GM21515 (cell line): ENCODE data around the gene RPLP1.

Experiments used
- ATAC-seq: cut with Tn5 transposase; IDR thresholded peaks from one replicate; pipeline ENCODE4 v1.9.1; 2021; ENCODE audit not compliant: unreplicated experiment

RPLP1 gene

DNA sequence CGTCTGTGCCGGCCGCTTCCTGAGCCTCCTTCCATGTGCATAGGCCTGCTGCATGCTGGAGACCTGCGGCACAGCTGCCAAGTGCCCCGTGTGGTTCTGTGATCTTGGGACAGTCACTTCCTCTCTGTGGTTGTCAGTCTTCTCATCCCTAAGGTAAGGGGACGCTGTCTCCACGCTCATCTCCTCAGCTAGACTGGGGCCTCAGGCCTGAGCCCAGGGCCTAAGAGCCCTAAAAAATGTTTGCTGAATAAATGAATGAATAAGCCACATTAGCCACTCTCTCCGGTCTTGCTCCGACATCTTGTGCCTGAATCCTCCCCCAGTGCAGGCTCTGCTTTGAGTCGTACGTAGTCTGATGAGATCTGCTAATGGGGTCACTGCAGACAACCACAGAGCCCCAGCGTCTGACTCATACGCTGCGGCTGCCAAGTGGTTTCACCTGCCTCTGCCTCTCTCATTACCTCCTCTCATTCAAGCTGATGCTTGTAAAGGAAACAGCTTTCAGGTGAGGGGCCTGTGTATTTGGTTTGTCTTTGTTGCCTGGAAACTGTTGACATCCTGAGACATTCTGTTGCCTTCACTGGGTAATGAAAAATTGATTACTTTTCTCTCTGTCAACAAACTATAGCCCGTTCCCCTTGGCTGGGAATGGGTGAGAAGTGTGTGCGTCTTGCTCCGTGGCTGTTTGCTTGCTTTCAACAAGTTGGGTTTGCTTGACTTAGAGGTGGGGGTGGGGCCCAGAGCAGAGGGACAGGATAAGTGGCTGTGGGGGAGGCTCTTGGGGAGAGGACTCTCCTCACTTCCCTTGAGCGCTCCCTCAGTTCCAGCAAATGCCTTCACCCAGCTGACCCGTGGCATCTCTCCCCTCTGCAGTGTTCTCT, 15.9 kb downstream of the RPLP1 start:
- peak; percentile 54 for ATAC-seq

- no peak for ATAC-seq
These were observed 17.0 kb downstream of the RPLP1 start for GRCh38 chr15:69469467-69470201.

DNA sequence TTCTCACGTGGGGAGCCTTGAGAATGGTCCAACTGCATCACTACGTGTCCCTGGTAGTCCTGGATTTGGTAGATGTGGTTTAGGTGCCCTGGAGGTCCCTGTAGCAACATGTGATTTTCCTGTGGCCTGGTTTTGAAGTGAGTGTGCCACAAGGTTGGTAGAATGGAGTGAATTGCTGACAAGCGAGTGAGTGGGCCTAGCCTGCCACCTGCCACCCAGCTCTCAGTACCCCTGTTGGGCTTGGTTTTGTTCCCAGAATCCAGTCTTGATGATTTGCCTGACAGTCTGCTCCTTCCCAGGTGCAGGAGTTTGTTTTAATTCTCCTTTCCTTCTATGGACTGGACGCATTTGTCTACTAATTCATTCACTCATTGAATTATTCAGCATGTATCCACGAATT, 19.4 kb downstream of the RPLP1 start:
- no peak for ATAC-seq

GRCh38 chr15:69472562-69472961, 19.9 kb downstream of the RPLP1 start:
- ATAC-seq: no peak

DNA sequence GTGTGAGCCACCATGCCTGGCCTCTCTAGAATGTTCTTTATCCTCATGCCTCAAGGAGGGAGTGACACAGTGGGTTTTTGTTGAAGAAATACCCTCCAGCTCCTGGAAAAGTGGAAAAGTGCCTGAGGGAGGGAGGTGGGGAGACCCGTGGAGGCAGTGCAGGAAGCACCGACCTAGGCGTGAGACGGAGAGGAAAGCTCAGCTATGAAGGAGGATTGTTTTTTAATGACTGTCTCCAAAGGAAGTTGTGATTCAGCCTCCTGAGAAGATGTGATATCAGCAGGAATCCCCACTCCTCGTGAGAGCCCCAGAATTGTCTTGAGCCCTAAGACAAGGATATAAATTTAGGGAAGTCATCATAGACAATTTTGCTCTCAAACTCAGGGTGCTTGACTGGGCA, 21.7 kb downstream of the RPLP1 start:
- ATAC-seq: no peak

DNA sequence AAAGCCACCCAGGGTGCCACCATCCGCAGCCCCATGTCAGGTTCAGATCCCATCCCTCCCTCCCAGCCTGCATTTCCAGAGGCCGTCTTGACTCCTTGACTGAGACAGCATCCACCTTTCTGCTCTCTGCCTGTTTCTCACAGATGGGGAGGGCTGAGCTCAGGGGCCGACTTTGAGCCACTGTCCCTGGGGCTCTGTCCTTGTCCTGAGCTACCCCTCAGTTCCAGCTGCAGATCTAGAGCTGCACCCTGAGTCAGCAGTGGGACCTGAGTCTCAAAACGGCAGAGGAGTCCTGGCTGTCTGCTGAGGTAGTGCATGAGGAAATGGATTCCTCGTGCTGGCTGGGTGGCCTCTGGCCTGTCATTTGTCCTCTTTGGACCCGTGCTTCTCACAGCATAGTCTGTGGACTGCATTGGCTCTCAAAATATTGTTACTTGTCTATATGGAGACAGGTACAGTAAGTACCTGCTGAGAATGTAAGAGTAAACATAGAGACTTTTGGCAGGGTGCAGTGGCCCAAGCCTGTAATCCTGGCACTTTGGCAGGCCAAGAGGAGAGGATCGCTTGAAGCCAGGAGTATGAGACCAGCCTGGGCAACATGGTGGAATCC, 22.3 kb downstream of the RPLP1 start:
- no peak for ATAC-seq

DNA sequence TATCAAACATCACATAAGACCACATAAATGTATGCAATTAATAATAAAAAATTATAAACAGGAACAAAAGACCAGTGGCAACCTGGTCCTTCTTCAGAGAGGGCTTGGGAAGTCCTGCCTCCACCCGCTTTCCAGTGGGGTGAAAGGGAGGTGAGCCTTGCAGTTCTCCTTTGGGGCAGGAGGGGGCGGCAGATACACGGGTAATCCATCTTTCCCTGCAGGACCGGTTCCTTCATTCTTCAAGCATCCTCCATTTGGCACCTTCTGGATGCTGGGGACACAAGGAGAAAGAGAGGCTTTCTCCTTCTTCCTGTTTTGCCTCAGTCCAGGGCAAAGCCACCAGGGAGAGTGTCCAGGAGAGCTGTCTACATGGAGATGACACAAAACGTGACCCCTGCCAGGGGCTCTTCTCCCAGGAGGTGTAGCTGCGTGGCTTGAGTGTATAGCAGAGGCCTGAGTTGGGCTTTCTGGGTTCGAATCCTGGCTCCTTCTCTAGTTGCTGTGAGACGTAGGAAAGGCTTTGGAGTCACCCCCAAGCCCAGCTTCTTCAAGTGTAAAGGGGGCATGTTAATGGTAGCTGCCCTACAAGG, 23.2 kb downstream of the RPLP1 start:
- no peak for ATAC-seq

- ATAC-seq: no peak
These were observed 24.3 kb downstream of the RPLP1 start for GRCh38 chr15:69476704-69477473.

DNA sequence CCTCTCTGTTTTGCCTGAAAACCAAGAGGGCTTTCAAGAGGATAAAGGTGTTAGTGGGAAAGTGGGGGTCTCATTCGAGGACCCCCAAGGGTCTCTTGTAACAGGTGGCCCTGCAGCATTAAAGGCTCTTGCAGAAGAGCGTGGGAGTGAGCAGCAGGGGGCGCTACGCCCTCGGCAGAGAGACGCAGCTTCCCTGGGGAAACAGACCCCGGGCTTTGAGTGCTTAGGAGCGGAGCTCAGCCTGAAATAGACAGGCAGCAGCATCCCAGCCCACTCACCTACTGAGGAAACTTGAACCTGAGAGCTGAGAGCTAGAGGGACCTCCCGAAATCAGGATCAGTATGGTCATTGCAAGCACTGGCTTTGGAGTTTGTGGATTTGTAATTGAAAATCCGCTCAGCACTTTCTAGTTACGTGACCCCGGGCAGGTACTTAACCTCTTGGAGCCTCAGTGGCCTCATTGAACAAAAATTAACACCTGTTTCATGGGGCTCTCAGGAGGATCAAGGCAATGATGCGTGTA, 25.7 kb downstream of the RPLP1 start:
- no peak for ATAC-seq

GRCh38 chr15:69479081-69479480, 26.5 kb downstream of the RPLP1 start:
- ATAC-seq: no peak

GRCh38 chr15:69479971-69480370, 27.4 kb downstream of the RPLP1 start:
- no peak for ATAC-seq

GRCh38 chr15:69480932-69481331, 28.3 kb downstream of the RPLP1 start:
- no peak for ATAC-seq

DNA sequence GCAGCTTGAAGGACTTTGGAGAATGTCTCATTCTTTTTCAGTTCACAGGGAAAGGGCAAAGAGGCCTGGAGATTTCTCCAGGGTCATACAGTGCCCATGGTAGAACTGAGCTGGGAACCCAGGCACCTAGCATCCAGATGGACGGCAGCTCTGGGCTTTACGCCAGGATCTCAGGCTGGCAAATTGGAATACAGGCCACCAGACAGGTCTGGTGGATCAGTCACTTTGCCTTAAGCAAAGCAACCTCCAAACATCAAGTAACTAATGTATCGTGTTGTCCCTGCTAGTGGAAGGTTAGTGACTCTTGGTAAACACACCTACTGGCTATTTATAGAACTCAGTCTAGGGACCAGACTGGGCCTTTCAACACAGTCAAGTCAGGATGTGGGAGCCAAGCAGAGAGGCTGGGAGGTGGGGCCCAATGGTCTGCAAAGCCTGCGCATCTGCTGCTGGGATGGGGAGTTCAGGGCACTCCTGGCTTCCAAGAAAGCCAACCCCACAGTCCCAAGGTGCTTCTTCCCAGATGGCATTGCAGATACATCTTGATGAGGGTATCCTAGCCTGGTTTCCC, 30.2 kb downstream of the RPLP1 start:
- no peak for ATAC-seq

- ATAC-seq: no peak
These were observed 32.2 kb downstream of the RPLP1 start for GRCh38 chr15:69484837-69485236.

DNA sequence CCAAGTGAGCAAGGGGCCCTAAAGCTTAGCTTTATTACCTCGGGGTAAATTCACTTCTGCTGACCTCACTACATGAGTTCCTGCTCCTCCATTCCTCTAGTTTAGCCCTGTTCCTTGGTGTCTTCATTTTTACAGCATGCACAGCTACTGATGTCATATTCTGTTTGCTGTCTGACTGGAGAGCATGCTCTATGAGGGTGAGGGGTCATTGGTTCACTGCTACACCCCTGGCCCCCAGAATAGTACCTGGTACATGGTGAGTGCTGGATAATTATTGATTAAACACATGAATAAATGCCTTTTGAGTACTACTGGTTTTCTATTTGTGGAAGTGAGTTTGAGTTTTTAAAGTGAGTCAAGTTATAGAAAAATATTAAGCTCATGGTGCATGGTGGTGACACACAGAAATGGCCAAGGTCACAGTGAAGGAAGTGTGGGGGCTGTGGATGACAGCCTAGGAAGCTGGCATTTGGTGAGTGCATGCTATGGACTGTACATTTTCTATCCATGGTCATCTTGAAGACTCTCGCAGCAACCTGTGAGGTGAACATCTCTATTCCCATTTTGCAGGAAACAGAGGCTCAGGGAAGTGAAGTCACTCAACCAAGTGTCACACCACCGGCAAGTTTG, 34.0 kb downstream of the RPLP1 start:
- ATAC-seq: no peak

DNA sequence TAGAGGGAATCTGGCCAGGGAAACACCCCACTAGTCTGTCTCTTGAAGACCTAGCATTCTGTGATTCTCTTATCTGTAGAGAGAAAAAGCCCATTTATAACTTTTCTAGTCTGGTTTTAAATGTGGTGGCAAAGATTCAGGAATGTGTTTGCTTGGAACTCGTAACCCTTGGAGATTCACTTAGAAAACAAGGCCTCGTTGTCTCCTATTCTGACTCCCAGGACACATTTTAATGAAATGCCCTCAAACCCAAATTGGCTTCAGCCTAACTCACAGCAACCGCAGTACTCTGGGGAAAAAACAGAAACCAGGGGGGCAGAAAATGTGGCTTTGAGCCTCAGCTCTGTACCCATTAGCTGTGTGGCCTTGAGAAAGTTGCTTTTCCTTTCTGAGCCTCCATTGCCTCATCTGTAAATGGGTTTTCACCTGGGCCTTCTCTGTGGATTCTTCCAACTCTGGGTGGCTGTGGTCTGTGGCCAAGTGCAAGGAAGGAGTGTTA, 36.5 kb downstream of the RPLP1 start:
- no peak for ATAC-seq

- ATAC-seq: no peak
These were observed 37.9 kb downstream of the RPLP1 start for GRCh38 chr15:69490356-69491037.

DNA sequence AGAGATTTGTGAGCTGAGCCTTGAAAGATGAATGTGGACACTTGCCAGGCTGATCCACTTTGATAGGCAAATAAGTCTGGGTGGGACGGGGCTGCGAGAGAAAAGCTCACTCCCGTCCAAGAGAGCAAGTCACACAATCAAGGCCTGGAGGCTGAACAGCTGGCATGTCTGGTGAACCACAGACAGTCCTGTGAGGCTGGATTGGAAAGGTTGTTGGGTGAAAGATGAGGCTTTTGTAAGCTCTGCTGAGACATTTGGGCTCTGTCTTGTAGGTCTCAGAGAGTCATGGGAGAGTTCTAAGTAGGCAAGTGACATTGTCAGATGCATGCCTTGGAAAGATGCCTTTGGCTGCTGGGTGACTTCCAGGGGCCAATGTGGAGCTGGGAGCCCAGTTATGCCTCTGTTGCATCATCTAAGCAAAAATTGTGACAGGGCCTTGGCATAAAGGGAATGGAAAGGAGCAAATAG, 38.5 kb downstream of the RPLP1 start:
- ATAC-seq: no peak

GRCh38 chr15:69493406-69493805, 40.8 kb downstream of the RPLP1 start:
- ATAC-seq: no peak
